DMS79 (cell line): ENCODE results near the gene CXCR1.
"Not testable (repeated sequence)": the region's sequence is repeated elsewhere in the genome, so short reads cannot be mapped to it uniquely, and the experiment has no call there.

Experiments
- DNase-seq: peaks from one replicate; lab custom pipeline; 2025; lab: John Stamatoyannopoulos, UW

The CXCR1 gene

GRCh38 chr2:218166791-218167190, at the start of gene CXCR1:
Gene CXCR1, minus strand, starts transcription at chr2:218166962. Its CDS starts 1,751 bp downstream, at chr2:218165211.
- no peak for DNase-seq

- DNase-seq: peak; percentile 54
These were observed 49.5 kb upstream of the CXCR1 start for GRCh38 chr2:218216336-218216673.

DNA sequence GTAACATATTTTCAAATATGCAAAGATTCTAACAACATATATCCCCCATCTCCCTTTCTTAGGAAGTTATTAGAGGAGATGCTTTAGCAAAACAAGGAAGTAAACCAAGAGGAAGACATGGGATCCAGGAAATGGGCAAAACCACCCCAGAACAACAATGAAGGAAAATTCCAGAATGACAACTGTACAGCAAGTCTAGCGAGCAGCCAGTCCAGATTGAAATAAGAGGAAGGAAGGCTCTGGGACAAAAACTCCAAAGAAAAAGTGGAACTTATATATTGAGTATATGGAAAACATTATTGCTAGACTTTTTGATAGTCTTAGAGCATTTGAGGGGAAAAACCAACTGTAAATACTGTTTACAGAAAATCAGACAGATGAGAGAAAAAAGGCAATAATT, 47.4 kb upstream of the CXCR1 start:
- no peak for DNase-seq

DNA sequence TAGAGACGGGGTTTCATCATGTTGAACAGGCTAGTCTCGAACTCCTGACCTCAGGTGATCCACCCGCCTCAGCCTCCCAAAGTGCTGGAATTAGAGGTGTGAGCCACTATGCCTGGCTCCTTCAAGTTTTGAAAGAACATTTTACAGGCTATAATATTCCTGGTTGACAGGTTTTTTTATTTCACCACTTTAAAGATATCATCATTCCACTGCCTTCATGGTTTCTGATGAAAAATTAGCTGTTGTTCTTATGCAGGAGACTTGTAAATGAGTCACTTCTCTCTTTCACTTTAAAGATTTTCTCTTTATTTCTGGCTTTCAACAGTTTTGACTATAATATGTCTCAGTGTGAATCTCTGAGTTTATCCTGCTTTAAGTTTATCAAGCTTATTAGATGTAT, 42.3 kb upstream of the CXCR1 start:
- DNase-seq: no peak

DNA sequence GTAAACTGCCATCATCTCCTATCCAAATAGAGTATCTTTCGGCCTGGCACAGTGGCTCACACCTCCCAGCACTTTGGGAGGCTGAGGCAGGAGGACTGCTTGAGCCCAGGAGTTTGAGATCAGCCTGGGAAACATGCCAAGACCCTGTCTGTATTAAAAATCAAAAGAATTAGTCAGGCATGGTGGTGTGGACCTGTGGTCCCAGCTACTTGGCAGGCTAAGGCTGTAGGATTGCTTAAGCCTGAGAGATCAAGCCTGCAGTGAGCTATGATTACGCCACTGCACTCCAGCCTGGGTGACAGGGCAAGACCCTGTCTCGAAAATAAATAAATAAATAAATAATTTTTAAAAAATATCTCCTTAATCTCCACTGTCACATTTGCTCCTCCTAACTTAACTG, 35.5 kb upstream of the CXCR1 start:
- DNase-seq: no peak

- no peak for DNase-seq
These were observed 30.2 kb upstream of the CXCR1 start for GRCh38 chr2:218196974-218197373.

- DNase-seq: no peak
These were observed 28.1 kb upstream of the CXCR1 start for GRCh38 chr2:218194880-218195279.

DNA sequence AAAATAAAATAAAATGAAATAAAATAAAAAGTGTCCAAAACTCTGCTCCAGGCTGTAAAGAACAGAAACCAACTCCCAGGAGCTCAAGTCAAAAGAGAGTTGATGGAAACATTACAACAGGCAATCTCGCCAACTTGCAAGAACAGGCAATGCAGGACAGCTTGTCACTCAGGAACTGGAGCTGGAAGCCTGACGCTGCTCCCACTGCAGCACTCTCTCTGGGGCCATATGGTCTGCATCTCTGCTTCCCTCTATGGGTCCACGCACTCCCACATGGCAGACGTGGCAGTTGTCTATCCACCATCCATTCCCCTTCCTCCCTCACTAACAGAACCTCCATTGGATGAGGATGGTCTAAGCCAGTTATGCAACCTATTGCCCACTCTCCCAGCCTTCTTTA, 26.9 kb upstream of the CXCR1 start:
- DNase-seq: no peak

GRCh38 chr2:218192902-218193430, 26.2 kb upstream of the CXCR1 start:
- no peak for DNase-seq

GRCh38 chr2:218188528-218188927, 21.8 kb upstream of the CXCR1 start:
- no peak for DNase-seq

- DNase-seq: no peak
These were observed 20.7 kb upstream of the CXCR1 start for GRCh38 chr2:218187296-218188015.

DNA sequence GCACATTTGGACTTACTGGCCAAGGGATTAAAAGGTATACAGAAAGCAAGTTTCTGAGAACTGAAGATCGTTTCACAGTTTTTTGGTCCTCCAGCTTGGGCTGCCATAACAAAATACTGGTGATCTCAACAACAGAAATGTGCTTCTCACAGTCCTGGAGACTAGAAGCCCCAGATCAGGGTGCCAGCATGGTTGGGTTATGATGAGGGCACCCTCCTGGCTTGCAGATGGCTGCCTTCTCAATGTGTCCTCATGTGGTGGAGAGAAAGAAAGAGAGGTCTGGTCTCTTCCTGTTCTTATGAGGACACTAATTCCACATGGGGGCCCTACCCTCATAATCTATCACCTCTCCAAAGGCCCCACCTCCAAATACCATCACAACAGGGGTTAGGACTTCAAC, 20.1 kb upstream of the CXCR1 start:
- no peak for DNase-seq

DNA sequence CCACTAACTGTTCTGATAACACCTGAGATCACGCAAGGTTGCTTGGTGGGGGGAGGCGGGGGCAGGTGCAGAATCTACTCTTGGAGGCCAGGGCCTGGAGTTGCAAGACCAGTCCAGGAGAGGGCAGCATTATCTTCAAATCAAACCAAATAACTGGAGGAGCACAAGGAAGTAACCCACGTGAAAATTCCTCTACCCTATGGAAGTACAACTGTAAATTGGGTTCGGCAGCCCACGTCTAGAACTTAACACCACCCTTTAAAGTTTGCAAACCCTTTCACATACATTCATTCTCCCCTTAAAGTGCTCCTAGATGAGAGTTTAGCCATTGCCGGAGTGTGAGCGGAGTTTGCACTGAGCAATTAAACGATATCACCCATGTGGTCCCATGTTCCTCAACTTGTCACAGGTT, 19.6 kb upstream of the CXCR1 start:
- no peak for DNase-seq

- DNase-seq: no peak
These were observed 17.6 kb upstream of the CXCR1 start for GRCh38 chr2:218184331-218184730.

DNA sequence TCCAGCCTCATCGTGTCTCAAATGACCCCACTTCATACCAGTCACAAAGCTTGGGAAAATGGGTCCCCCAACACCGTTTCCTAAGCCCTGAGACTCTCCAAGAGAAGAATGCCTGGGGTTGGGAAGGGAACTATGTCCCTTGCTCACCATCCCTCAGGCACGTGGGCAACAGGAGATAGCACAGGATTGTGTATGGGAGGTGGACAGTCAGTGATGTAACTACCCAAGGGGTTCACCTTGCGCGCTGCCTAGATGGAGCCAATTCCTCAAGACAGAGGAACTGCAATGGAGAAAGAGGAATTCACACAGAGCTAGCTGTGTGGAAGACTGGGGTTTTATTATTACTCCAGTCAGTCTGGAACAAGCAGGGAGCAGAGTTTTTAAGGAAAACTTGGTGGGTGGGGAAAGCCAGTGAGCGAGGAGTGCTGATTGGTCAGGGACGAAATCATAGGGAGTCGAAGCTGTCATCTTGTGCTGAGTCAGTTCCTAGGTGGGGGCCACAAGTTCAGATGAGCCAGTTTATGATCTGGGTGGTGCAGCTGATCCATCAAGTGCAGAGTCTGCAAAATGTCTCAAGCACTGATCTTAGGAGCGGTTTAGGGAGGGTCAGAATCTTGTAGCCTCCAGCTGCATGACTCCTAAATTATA, 13.8 kb upstream of the CXCR1 start:
- no peak for DNase-seq

DNA sequence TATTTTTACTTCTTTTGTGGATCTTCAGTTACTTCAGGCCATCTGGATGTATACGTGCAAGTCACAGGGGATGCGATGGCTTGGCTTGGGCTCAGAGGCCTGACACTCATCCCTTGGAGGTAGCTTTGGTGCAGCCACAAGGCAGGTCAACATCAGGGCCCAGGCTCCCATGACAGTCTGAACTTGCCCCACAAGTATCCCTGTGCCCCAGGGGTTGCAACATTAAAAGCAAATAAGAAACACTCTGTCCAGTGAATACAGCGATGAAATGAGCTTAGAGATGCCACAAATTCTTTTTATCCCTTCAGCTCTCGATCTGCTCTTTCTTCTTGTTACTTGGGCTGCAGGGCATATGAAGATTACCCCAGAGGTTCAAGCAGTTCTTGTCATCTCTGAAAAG, 13.0 kb upstream of the CXCR1 start:
- no peak for DNase-seq

DNA sequence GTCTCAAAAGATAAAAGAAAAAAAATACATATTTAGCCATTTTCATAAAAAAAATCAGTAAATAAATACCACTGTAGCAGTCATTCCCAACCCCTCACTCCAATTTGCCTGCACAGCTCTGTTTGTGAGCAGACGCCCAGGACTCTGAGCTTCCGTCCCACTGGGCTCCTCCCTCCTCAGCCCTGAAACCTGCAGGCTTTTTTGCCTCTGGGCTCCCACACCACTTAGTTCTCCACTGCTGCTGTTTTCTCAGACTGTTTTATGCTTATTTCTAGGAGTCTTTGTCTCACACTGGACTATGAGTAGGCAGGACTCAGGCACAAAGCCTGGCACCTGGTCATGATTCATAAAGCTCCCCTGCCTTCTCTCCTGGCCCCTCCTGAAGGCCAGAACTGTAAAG, 6.1 kb upstream of the CXCR1 start:
- DNase-seq: no peak

- DNase-seq: not testable (repeated sequence)
These were observed 5.0 kb upstream of the CXCR1 start for GRCh38 chr2:218171744-218172143.

DNA sequence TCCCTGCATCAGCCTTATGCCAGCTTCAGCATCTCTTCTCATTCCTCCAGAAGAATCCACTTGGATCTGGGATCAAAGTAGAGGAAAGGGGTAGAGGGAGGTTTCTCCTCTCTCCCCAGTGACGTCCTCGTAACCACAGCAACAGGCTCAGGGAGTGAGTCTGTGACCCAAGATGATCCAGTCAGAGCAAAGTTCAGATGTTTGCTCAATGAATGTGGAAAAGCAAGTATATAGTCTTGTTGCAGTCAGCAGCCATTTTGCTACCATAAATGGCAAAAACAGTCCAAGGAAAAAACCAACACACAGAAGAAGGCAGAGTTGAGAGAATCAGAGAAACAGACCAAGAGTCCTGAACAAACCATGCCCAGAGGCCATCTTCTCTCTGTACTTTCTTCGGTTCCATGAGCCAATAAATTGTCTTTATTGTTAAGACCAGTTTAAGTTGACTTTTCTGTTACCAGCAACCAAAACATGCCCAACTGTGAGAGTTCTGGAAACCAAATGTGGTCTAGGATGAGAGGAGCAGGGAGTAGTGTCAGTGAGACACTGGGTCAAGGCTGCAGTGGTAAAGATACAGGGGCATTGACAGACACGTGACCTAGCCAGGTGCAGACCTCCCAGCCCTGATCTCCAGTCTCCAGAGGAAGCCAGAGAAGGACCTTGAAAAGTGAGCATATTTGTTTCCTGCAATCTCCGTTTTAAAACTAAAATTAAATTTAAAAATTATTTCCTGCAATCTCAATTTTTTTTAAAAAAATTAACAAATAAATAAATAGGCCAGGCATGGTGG, 3.2 kb upstream of the CXCR1 start:
- DNase-seq: no peak

DNA sequence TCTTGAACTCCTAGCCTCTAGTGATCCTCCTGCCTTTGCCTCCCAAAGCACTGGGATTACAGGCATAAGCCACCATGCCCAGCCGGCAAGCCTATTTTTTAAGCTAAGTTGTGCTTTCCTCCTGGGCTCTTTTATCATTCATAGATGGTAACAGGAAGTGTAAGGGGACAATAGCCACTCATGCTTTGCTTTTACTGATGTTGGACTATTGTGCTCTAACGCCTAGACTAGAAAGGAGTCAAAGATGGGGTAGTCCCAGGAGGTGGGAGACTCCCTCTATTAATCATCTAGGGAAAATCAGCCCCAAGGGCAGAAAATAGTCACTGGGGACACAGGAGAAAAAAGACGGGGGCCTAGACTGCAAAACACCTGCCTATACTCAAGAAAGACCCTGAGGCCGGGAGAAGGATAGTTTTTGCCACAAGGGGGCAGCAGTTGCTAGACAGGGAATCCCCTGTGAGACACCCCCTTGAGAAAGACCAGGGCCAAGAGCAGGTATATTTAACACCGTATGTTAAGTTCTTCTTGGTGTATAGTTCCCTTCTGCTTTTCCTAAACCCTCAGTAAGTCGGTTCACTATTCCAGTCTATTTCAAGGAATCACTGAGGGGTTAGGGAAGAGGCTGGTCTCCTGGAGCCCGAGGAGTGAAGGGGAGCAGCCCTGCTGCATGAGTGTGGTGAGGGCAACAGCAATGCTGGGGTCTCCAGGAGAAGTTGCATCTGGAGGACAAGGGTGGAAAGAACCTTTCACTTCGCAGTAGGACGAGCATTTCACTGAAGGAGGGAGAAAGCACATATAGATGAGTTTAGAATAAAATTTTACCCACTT, 2.1 kb upstream of the CXCR1 start:
- DNase-seq: peak; percentile 2

GRCh38 chr2:218168016-218168415, 1.3 kb upstream of the CXCR1 start:
- no peak for DNase-seq

DNA sequence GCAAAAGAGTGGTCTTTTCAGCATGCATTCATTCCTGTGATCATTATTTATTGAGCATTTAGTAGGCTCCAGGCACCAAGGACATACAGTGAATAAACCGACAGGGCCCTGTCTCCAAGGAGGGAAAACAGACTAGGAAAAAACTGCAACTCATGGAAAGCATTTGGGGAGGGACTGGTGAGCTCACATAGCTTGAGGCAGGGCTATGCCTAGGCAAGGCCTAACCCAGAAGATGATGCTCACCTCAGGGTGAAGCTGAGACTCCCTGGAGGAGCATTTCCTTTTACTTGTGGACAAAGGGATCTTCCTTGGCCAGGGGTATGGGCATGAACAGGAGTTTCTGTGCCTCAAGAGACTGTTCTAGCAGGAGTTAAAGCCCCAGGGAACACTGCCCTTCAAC, 3.9 kb downstream of the CXCR1 start:
- DNase-seq: no peak
